ENCODE results near the gene BCAR3.

GRCh38 chr1:93619507-93620171, 62.0 kb downstream of the BCAR3 start:
- no peak for TF ChIP-seq YY1 (IDR thresholded peaks at IDR 0.05; ENCODE audit: low read depth)
- TF ChIP-seq EP300 (IDR thresholded peaks at IDR 0.05; ENCODE audit: borderline replicate concordance): no peak
- no peak for TF ChIP-seq EGR1 (IDR thresholded peaks at IDR 0.05)
